ENCODE data around the gene AGBL4. TPM values are rescaled to one million over a fixed set of nuclear protein-coding genes. Genes with fewer than 3 reads are reported as not detected.

Gene AGBL4
- total and polyA plus RNA-seq, 7 donors, result 0.01 to 0.05 TPM; not detected in 5

GRCh38 chr1:48761986-48762385 lies 1261.8 kb downstream of the AGBL4 start:
- Histone ChIP-seq H3K4me3 (no peak overlapping the region), H3K4me1 (no peaks in the 10 kb centered on the region), H3K9me3 (no peaks in the 10 kb centered on the region), H3K27ac (no peak overlapping the region), H3K36me3 (ENCODE audit: insufficient read depth in 1 of 2, low read depth in 1 of 2) (peaks cover under 1 to 30% of the 10 kb centered on the region in 2 donors), H3K27me3 (ENCODE audit: insufficient read depth in 3 of 3, low read length in 2 of 3) (no peaks in the 10 kb centered on the region)
- no peak for TF ChIP-seq CTCF (IDR thresholded peaks at IDR 0.05)
- WGBS, 3 donors, result 63 to 67% (median 67%) methylated on average over 7 of the region's 7 CpGs
- intact Hi-C loops (cut with DNase I), result no loop called here
- DNase-seq, result no peak
- ATAC-seq, result no peak

- DNase-seq (no peak), ATAC-seq (no peak)
- no peaks in the 10 kb centered on the region for H3K4me1 ChIP-seq
- intact Hi-C loops (cut with DNase I), result no loop called here
- no peak for TF ChIP-seq CTCF (IDR thresholded peaks at IDR 0.05)
- H3K36me3 ChIP-seq (ENCODE audit: insufficient read depth in 1 of 2, low read depth in 1 of 2), result peaks cover 6 to 27% of the 10 kb centered on the region in 2 donors
- no peaks in the 10 kb centered on the region for H3K27me3 ChIP-seq (ENCODE audit: insufficient read depth in 3 of 3, low read length in 2 of 3)
- H3K4me3 ChIP-seq, result no peak overlapping the region
- no peaks in the 10 kb centered on the region for H3K9me3 ChIP-seq
- no peak overlapping the region for H3K27ac ChIP-seq
These were observed 1262.3 kb downstream of the AGBL4 start for GRCh38 chr1:48761411-48761810.

- no peaks in the 10 kb centered on the region for H3K4me1 ChIP-seq
- ATAC-seq (no peak), DNase-seq (no peak)
- no peak for TF ChIP-seq CTCF (IDR thresholded peaks at IDR 0.05)
- no peak overlapping the region for H3K27ac ChIP-seq
- H3K9me3 ChIP-seq, result no peaks in the 10 kb centered on the region
- H3K4me3 ChIP-seq, result no peak overlapping the region
- H3K27me3 ChIP-seq (ENCODE audit: insufficient read depth in 3 of 3, low read length in 2 of 3), result no peaks in the 10 kb centered on the region
- intact Hi-C loops (cut with DNase I), result no loop called here
- H3K36me3 ChIP-seq (ENCODE audit: insufficient read depth in 1 of 2, low read depth in 1 of 2), result peaks cover 6 to 29% of the 10 kb centered on the region in 2 donors
- WGBS, 3 donors, result 64 to 79% (median 66%) methylated on average over 7 of the region's 7 CpGs
These were observed 1262.9 kb downstream of the AGBL4 start for GRCh38 chr1:48760857-48761256.

- Histone ChIP-seq H3K27me3 (ENCODE audit: insufficient read depth in 3 of 3, low read length in 2 of 3) (no peaks in the 10 kb centered on the region), H3K36me3 (ENCODE audit: insufficient read depth in 1 of 2, low read depth in 1 of 2) (peaks cover 6 to 41% of the 10 kb centered on the region in 2 donors), H3K27ac (no peak overlapping the region), H3K9me3 (no peaks in the 10 kb centered on the region), H3K4me3 (no peak overlapping the region), H3K4me1 (no peaks in the 10 kb centered on the region)
- WGBS, 3 donors, result 97 to 99% (median 98%) methylated on average over 18 of the region's 18 CpGs
- no peak for TF ChIP-seq CTCF (IDR thresholded peaks at IDR 0.05)
- DNase-seq (no peak), ATAC-seq (no peak)
- intact Hi-C loops (cut with DNase I), result no loop called here
These were observed 1264.8 kb downstream of the AGBL4 start for GRCh38 chr1:48758976-48759375.

GRCh38 chr1:48757363-48757762 lies 1266.4 kb downstream of the AGBL4 start:
- ATAC-seq (no peak), DNase-seq (no peak)
- Histone ChIP-seq H3K4me1 (no peaks in the 10 kb centered on the region), H3K4me3 (no peak overlapping the region), H3K27me3 (ENCODE audit: insufficient read depth in 3 of 3, low read length in 2 of 3) (no peaks in the 10 kb centered on the region), H3K36me3 (ENCODE audit: insufficient read depth in 1 of 2, low read depth in 1 of 2) (peaks cover 6 to 41% of the 10 kb centered on the region in 2 donors), H3K9me3 (no peaks in the 10 kb centered on the region), H3K27ac (no peak overlapping the region)
- no peak for TF ChIP-seq CTCF (IDR thresholded peaks at IDR 0.05)
- intact Hi-C loops (cut with DNase I), result no loop called here
- whole genome bisulfite sequencing, 3 donors, result 89 to 94% (median 93%) methylated on average over 2 of the region's 2 CpGs

All from psoas muscle (tissue), 8 donors.